NK-92 (cell line): Measurements from ENCODE around the gene DENND1A.
A peak's percentile ranks its signal among the peaks of the same experiment; 100 is the strongest.
"Not testable (repeated sequence)": the region's sequence is repeated elsewhere in the genome, so short reads cannot be mapped to it uniquely, and the experiment has no call there.

Experiments used
- DNase-seq: peaks from one replicate; lab custom pipeline; 2025; ENCODE audit not compliant: unreplicated experiment; lab: John Stamatoyannopoulos, UW

DENND1A gene

DNA sequence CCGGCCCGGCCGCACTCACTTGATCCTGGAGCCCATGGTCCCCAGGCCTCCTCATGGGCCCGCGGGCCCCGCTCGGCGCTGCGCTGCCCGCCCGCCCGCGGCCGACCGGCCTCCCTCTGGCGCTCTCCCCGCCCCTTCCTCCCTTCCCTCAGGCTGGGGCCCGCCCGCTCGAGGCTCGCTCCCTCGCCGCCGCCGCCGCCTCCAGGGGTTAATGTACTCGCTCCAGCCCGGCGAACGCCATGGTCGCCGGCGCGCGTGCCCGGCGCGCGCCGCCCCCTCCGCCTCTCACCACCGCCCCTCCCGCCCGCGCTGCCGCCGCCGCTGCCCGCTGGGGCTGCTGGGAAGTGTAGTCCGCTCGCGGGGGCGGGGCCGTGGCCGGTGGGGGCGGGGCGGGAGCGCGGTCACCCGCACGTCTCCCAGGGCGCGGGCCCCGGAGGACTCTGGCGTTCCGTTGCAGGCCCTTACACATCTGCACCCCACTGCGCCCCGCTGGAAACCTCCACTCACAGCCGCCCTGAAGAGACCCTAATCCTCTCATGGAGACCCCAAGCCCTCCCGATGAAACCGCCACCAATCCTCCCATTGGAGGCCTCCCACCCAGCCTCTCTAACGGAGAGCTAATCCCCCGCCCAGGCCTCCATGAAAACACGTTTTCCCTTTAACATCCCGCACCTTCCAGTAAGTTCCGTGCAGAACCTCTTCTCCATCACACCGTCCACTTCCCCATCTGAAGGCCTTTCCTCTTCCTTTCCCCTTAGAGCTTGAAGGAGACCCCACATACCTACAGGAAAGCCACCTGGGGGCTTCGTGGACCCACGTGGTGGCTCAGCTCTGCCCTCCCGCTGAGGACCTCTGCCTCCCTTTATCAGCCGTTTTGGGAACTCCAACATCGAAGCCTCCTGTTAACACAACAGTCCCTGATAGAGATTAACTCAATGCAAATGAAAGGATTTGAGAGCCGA lies at the start of gene DENND1A:
TSS of gene DENND1A (minus strand) at position 257 of the 962 bp plus-strand sequence. CDS start at position 36, 221 bp downstream.
- peak; percentile 16 for DNase-seq

DNA sequence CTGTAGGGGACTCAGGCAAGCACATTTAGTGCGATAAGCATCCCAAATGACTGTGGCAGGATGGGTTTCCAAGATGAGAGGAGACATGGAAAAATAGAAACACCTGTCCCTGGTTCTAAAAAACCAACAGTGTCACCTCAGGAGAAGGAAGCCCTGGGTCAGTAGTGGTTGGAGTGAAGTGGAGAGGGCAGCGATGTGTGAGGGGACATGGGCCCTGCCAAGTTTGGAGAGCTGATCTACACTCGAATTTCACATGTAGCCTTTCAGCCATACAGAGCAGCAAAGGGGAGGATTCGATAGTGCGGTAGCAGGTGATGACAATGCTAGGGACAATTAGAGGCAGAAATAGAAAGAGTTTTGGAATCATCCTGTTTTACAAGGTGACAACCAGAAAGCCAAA lies 49.1 kb upstream of the DENND1A start:
- no peak for DNase-seq

DNA sequence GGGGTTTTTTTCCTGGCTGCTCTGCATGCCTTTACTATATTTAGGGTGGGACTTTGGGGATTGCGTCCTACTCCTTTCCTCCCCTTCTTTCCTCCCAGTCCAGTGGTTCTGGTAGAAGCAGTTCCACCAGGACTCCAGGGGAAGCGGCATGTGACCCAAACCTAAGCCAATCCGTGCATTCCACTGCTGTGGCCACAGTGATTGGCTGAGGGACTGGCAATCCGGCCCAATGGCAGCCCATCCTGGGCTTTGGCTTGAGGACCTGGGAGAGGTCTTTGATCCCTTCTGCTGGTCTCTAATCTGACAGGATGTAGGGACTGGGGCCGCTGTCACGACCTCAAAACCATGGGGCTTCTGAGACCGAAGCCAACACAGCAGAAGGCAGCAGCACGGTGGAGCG lies 46.7 kb upstream of the DENND1A start:
- not testable (repeated sequence) for DNase-seq

DNA sequence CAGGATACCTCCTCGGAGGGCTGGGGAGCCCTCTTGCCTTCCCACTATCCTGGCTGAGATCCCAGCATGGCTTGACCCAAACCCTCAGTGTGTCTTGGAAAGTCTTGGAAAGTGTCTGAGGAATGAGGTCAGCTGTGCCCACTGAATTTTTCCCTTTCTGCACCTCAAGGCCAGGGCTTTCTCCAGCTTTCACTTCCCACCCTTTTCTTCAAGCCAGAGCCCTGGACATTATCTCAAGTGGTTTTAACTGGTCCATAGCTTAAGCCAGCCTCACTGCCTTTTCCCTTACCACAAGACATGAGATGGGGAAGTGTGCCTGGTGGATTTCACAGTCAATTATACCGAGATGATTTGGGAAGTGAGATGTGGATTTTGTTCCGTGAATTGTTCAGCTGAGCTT lies 45.9 kb upstream of the DENND1A start:
- DNase-seq = no peak

DNA sequence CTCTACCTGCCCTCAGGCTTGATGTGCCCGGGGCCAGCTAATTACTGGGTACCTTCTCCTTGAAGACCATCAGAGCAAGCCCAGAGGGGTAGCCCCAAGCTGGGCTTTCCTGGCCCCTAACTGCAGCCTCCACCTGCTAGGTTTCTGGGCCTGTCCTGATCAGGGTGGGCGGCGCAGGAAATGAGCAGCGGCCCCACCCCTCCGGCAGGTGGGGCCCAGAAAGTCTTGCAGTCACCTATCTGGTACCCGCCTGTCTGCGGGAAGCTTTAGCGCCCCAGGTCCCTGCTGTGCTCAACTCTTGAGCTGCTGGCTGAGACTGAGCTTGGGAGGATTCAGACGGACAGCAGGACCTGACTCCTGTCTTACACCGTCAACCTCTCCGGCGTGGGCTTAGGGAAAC lies 44.5 kb upstream of the DENND1A start:
- DNase-seq = no peak

DNA sequence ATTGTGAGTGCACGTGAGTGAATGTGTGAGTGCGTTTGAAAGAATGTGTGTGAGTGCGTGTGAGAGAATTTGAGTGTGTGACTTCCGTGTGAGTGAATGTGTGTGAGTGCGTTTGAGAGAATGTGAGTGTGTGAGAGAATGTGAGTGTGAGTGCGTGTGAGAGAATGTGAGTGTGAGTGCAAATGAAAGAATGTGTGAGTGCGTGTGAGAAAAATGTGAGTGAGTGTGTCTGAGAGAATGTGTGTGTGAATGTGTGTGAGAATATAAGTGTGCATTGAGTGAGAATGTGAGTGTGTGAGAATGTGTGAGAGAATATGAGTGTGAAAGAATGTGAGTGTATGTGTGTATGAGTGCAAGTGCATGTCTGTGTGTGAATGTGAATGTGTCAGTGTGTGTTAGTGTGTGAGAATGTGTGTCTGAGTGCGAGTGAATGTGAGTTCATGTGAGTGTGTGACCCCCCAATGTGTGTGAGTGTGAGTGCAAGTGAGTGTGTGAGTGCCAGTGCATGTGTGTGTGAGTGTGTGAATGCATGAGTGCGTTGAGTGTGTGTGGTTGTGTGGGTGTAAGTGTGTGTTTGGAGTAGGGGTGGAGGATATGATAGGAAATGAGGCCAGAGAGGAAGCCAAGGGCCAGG lies 43.8 kb upstream of the DENND1A start:
- no peak for DNase-seq

- DNase-seq = no peak
Measured at GRCh38 chr9:123972618-123973017, 42.7 kb upstream of the DENND1A start.

DNA sequence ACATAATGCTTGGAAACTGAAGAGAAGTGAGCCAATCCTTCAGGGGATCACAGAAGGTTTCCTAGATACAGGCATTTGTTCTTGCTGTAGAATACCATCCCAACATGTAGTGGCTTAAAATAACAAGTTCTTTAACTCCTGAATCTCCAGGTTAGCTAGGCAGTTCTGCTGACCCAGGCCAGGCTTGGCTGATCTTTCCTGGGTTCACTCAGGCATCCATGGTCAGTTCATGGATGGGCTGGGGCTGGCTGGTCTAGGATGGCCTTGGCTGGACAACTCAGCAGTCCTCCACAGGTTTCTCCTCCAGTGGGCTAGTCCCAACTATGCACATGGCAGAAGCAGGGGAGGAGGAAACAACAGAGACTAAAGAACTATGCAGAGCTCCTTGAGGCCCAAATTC lies 37.4 kb upstream of the DENND1A start:
- no peak for DNase-seq

- no peak for DNase-seq
Measured at GRCh38 chr9:123965801-123966686, 36.1 kb upstream of the DENND1A start.

- no peak for DNase-seq
Measured at GRCh38 chr9:123964761-123965160, 34.8 kb upstream of the DENND1A start.

- DNase-seq = no peak
Measured at GRCh38 chr9:123960965-123961364, 31.0 kb upstream of the DENND1A start.

DNA sequence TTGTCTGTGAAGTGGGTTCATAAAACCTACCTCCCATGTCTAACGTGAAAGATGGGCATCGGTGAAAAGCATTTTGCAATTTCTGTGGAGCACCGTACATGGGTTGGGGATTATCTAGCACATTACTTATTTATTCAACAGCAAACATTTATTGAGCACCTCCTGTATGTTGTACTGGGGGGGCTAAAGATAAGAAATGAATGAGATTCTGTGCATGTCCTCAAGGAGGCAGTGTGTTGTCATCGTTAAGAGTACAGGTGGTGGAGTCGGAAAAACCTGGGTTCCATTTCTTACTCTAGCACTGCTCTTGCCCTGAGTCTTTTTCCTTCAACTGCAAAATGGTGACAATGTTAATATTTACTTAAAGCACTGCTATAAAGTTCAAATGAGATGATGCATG lies 30.4 kb upstream of the DENND1A start:
- no peak for DNase-seq

DNA sequence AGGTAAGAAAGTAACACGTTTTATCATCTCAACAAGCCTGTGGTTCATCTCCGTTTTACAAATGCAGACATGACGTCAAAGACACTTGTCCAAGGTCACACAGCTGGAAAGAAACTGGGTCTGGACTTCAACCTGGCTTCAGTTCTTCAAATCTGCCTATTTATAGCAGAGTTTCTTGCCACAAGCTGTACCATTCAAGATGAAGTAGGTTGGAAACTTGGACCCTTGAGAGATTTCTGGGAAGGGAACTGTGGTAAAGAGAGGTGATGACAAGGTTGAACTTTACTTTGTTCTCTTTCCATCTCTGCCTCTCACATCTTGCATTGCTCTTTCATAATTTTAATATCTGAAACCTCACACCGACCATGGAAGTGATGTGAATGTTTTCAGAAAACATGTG lies 29.9 kb upstream of the DENND1A start:
- no peak for DNase-seq

- DNase-seq = no peak
Measured at GRCh38 chr9:123957731-123958130, 27.8 kb upstream of the DENND1A start.

DNA sequence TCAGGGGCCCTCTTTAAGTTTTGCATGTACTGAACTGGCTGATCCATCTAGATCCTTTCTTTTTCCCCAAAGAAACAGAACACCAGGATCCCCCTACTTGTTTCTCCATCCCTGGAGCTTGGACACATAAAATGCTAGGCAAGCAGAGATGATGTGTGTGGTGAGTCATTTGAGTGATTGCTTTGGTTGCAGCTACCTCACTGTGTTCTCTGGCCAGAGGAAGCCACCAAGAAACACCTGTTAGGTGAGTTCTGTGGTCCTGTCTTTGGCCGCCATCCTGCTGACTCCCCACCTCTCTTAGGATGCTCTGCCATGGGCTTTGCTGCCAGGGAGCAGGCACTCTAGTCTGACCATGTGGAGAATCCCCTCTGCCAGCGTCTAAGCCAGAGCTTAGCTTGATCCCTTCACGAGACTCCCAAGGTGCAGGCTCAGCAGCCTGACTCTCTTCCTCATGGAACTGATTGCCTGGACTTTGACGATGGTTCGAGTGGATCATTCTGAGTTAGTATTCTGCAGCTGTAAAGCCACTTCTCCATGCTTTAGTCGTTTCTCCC lies 27.3 kb upstream of the DENND1A start:
- no peak for DNase-seq

DNA sequence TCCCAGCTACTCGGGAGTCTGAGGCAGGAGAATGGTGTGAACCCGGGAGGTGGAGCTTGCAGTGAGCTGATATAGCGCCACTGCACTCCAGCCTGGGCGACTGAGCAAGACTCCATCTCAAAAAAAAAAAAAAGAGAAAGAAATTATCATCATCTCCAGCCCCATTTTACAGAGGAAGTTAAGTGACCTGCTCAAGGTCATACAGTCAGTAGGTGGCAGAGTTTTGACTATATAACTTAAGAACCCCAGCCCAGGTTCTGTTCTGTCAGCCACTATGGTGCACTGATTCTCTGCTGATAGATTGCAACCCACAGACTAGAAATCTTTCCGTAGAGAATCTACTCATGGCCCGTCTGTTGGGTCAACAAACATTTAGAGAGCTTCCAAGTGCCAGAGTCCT lies 25.7 kb upstream of the DENND1A start:
- no peak for DNase-seq

DNA sequence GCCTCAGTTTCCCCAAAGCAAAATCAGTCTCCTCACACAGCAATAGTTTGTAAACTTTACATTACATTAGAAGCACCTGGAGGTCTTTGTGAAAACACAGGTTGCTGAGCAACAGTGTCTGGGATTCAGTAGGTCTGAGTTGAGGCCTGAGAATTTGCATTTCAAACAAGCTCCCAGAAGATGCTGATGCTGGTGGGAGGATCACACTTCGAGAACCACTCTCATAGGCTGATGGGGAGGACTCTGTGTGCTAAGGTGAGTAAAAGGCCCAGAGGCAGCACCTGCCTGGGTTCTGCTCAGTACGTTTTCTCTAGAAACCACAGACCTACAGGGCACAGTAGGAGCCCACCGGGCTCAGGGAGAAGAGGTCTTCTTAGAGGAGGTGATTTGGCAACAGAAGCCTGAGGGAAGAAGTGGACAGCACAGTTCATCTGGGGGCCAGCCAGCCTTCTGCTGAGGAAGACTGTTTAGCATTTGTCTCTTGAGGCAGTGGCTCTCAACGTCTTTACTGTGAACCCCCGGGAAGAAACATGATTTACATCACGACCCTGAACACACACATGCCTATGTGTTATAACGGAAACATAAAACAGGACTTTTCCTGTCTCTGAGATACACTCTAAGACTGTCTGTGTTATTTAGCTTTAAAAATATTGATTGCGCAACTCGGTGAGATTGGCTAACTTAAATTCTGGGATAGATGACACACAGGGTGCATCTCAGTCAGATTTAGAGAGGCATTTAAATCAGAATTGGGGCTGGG lies 24.8 kb upstream of the DENND1A start:
- DNase-seq = no peak

GRCh38 chr9:123952641-123953495 lies 22.9 kb upstream of the DENND1A start:
- DNase-seq = no peak

GRCh38 chr9:123948286-123948685 lies 18.4 kb upstream of the DENND1A start:
- DNase-seq = no peak
